Measurements from ENCODE around the gene PRICKLE2.

Gene PRICKLE2

DNA sequence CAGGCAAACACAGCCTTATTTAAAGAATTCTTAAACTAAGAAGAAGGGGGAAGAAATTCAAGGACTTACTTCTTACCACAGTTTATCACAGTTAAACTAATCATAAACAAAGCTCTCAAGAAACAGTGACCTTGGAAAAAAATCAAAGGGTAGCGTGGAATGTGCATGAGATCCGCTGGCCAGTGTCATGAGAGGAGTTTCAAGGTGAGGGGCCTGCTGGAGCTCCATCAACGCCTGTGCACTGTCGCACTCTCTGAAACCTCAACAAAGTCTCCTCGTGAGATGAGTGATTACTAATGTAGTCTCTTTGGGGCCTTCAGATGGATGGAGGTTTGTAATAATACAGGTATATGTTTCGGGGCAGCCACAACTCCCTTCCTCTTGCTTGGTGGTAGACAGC, 28.4 kb upstream of the PRICKLE2 start:
- no peak overlapping the region for H3K4me3 ChIP-seq (ENCODE audit: low read depth, low read length, poor library complexity, severe bottlenecking)
- no peak overlapping the region for H3K4me2 ChIP-seq (ENCODE audit: low read length)
- no peak overlapping the region for H3K9ac ChIP-seq (ENCODE audit: low read length)
- H3K27ac ChIP-seq (ENCODE audit: low read depth, low read length, poor library complexity, severe bottlenecking): no peak overlapping the region
- TF ChIP-seq, protein P1, sequence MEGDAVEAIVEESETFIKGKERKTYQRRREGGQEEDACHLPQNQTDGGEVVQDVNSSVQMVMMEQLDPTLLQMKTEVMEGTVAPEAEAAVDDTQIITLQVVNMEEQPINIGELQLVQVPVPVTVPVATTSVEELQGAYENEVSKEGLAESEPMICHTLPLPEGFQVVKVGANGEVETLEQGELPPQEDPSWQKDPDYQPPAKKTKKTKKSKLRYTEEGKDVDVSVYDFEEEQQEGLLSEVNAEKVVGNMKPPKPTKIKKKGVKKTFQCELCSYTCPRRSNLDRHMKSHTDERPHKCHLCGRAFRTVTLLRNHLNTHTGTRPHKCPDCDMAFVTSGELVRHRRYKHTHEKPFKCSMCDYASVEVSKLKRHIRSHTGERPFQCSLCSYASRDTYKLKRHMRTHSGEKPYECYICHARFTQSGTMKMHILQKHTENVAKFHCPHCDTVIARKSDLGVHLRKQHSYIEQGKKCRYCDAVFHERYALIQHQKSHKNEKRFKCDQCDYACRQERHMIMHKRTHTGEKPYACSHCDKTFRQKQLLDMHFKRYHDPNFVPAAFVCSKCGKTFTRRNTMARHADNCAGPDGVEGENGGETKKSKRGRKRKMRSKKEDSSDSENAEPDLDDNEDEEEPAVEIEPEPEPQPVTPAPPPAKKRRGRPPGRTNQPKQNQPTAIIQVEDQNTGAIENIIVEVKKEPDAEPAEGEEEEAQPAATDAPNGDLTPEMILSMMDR (IDR thresholded peaks at IDR 0.05; ENCODE audit: low read length): no peak
- TF ChIP-seq EZH2 (IDR thresholded peaks at IDR 0.05; ENCODE audit: borderline replicate concordance, low read length): no peak
- H3K9me3 ChIP-seq (ENCODE audit: low read length): no peaks in the 10 kb centered on the region
- H3K36me3 ChIP-seq (ENCODE audit: insufficient read depth, low read length): no peaks in the 10 kb centered on the region
- H4K20me1 ChIP-seq (ENCODE audit: insufficient read depth, low read length): no peaks in the 10 kb centered on the region
- H3K4me1 ChIP-seq (ENCODE audit: insufficient read depth, low read length, severe bottlenecking): no peaks in the 10 kb centered on the region
- H3K27me3 ChIP-seq (ENCODE audit: insufficient read depth, low read length): no peaks in the 10 kb centered on the region
- H3K9me2 ChIP-seq (ENCODE audit: low read depth, low read length): no peaks in the 10 kb centered on the region
- no peaks in the 10 kb centered on the region for H3F3A ChIP-seq (ENCODE audit: insufficient read depth, low read length)
- H2AFZ ChIP-seq (ENCODE audit: low read length): no peak overlapping the region
- H3K79me2 ChIP-seq (ENCODE audit: insufficient read depth, low read length): no peaks in the 10 kb centered on the region

DNA sequence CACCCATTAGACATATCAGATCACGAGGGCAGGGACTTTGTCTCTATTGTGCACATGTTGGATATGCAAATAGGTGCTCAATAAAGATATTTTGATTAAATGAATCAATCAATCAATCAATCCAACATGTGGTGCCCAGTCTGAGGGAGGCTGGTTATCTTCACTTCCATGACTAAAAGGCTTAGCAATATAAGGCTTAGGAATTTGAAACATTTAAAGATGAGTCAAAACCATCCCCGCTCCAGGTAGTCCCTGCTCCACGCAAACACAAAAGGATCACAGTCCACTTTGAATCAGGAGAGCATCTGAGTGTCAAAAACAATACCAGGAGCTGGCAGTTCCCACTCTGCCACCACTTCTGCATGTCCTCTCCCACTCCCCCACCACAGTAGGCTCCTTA, 25.8 kb upstream of the PRICKLE2 start:
- Histone ChIP-seq H3K4me3 (ENCODE audit: low read depth, low read length, poor library complexity, severe bottlenecking) (no peak overlapping the region), H3K79me2 (ENCODE audit: insufficient read depth, low read length) (no peaks in the 10 kb centered on the region), H2AFZ (ENCODE audit: low read length) (no peak overlapping the region), H3K4me2 (ENCODE audit: low read length) (no peak overlapping the region), H3F3A (ENCODE audit: insufficient read depth, low read length) (no peaks in the 10 kb centered on the region), H4K20me1 (ENCODE audit: insufficient read depth, low read length) (no peaks in the 10 kb centered on the region), H3K27ac (ENCODE audit: low read depth, low read length, poor library complexity, severe bottlenecking) (no peak overlapping the region), H3K9me2 (ENCODE audit: low read depth, low read length) (no peaks in the 10 kb centered on the region), H3K9ac (ENCODE audit: low read length) (no peak overlapping the region), H3K27me3 (ENCODE audit: insufficient read depth, low read length) (no peaks in the 10 kb centered on the region), H3K36me3 (ENCODE audit: insufficient read depth, low read length) (no peaks in the 10 kb centered on the region), H3K9me3 (ENCODE audit: low read length) (no peaks in the 10 kb centered on the region), H3K4me1 (ENCODE audit: insufficient read depth, low read length, severe bottlenecking) (no peaks in the 10 kb centered on the region)
- TF ChIP-seq, protein P1 (IDR thresholded peaks at IDR 0.05; ENCODE audit: low read length): no peak
- no peak for TF ChIP-seq EZH2 (IDR thresholded peaks at IDR 0.05; ENCODE audit: borderline replicate concordance, low read length)

DNA sequence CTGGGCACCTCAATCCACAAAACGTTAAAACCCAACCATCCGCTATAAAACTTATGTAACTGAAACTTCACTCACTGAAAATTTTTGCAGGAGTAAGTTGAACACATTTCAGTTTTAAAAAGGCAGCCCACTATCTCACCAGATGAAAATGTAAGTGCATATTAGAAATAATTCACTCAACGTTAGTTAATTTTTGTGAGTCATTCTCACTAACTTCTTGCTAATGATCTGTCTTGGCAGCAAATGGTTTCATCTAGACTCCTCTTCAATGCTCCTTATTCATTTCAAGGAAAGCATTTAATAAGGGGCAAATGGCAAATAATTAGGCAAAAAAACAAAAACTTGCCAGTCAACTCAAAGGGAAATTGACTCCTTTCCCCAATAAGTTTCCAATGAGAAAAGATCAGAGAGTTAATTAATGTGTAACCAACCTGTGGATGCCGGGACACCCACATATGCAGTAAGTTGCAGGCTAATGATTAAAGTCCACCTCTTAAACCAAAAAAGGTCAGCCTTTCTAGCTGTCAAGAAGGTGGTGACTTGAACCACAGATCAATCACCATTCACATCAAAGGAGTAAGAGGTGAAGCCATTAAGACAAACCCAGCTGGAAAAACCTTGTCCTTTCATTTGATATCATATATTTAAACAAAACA, 22.9 kb upstream of the PRICKLE2 start:
- H3F3A ChIP-seq (ENCODE audit: insufficient read depth, low read length): no peaks in the 10 kb centered on the region
- H3K36me3 ChIP-seq (ENCODE audit: insufficient read depth, low read length): no peaks in the 10 kb centered on the region
- no peak overlapping the region for H3K4me2 ChIP-seq (ENCODE audit: low read length)
- no peaks in the 10 kb centered on the region for H3K9me3 ChIP-seq (ENCODE audit: low read length)
- H3K79me2 ChIP-seq (ENCODE audit: insufficient read depth, low read length): no peaks in the 10 kb centered on the region
- H4K20me1 ChIP-seq (ENCODE audit: insufficient read depth, low read length): no peaks in the 10 kb centered on the region
- no peaks in the 10 kb centered on the region for H3K4me1 ChIP-seq (ENCODE audit: insufficient read depth, low read length, severe bottlenecking)
- H3K4me3 ChIP-seq (ENCODE audit: low read depth, low read length, poor library complexity, severe bottlenecking): no peak overlapping the region
- H3K27me3 ChIP-seq (ENCODE audit: insufficient read depth, low read length): no peaks in the 10 kb centered on the region
- H3K9ac ChIP-seq (ENCODE audit: low read length): no peak overlapping the region
- no peaks in the 10 kb centered on the region for H3K9me2 ChIP-seq (ENCODE audit: low read depth, low read length)
- H2AFZ ChIP-seq (ENCODE audit: low read length): no peak overlapping the region
- no peak for TF ChIP-seq EZH2 (IDR thresholded peaks at IDR 0.05; ENCODE audit: borderline replicate concordance, low read length)
- TF ChIP-seq, protein P1 (IDR thresholded peaks at IDR 0.05; ENCODE audit: low read length): no peak
- H3K27ac ChIP-seq (ENCODE audit: low read depth, low read length, poor library complexity, severe bottlenecking): no peak overlapping the region
